H1 (cell line): ENCODE measurements around the gene SNCAIP. TPM values are rescaled to one million over a fixed set of nuclear protein-coding genes. Genes with fewer than 3 reads are reported as not detected.

Source experiments
- polyA plus RNA-seq, 7 experiments: library from polyadenylated mRNA; depleted of rRNA in 3 of 7; stranded (reverse) in 5 of 7; unstranded in 2 of 7; fragments of >200 nt in 5 of 7; fragments of 200-250 nt in 2 of 7; gene quantifications; 1 replicate in 5 of 7; 2 replicates in 1 of 7; 4 replicates in 1 of 7; pipeline versions ENCODE4 v1.2.1 to v1.2.3, GENCODE V29; 2011 to 2013; ENCODE audit warnings: missing spikeins in 2 of 7, mixed read lengths in 2 of 7
- total RNA-seq: library from RNA; stranded (reverse); fragmentation: NEBNext Ultra II Directional; extraction: Animal tissue kit (Norgen Biotek cat#: 25700); gene quantifications from 2 replicates; pipeline ENCODE4 v1.2.1, GENCODE V29; 2021
- TF ChIP-seq, protein P1 (sequence below), 3 experiments: IDR thresholded peaks; 1 replicate in 2 of 3; 2 replicates in 1 of 3; pipeline versions ENCODE4 v1.5.1 to v1.6.1; 2011; ENCODE audit warnings: low read length in 3 of 3, mild to moderate bottlenecking in 3 of 3, inconsistent platforms in 2 of 3, low read depth in 1 of 3, moderate library complexity in 1 of 3; ENCODE audit not compliant: insufficient read depth in 1 of 3; ENCODE audit errors: control extremely low read depth in 1 of 3

The SNCAIP gene
- total and polyA plus RNA-seq, 2 of the 8 experiments (the other 6 are each of a cell fraction or from before 2014, with no cell fraction given): 3.9 to 9.0 TPM

DNA sequence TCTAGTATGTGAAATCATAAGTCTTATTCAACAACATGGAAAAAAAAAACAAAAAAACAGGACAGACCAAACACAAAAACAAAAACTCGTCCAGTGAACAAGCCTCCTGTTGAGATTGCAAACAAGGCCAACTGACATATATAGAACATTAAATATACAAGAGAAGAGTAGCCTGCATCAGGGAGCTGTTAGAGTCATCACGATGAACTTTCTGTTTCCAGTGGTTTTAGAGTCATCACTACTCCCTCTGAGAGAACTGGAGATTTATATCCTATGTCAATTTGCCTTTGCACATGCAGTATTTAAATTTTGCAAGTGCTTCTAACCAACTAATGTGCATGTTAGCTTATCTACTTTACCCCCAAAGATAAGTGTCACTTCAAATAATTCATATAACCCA, 9.9 kb downstream of the SNCAIP start (continued):
- TF ChIP-seq, protein P1, sequence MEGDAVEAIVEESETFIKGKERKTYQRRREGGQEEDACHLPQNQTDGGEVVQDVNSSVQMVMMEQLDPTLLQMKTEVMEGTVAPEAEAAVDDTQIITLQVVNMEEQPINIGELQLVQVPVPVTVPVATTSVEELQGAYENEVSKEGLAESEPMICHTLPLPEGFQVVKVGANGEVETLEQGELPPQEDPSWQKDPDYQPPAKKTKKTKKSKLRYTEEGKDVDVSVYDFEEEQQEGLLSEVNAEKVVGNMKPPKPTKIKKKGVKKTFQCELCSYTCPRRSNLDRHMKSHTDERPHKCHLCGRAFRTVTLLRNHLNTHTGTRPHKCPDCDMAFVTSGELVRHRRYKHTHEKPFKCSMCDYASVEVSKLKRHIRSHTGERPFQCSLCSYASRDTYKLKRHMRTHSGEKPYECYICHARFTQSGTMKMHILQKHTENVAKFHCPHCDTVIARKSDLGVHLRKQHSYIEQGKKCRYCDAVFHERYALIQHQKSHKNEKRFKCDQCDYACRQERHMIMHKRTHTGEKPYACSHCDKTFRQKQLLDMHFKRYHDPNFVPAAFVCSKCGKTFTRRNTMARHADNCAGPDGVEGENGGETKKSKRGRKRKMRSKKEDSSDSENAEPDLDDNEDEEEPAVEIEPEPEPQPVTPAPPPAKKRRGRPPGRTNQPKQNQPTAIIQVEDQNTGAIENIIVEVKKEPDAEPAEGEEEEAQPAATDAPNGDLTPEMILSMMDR (IDR thresholded peaks at IDR 0.05; ENCODE audit: control extremely low read depth in 1 of 3, insufficient read depth in 1 of 3, low read depth in 1 of 3, low read length in 3 of 3): no peak
